Activated CD8-positive, alpha-beta memory T cell treated with anti-CD3 and anti-CD28 coated beads, Interleukin-2, amount 50 U/mL, for 24 hours (primary cell): ENCODE data around the gene CEP112.
"Not testable (repeated sequence)": the region's sequence is repeated elsewhere in the genome, so short reads cannot be mapped to it uniquely, and the experiment has no call there.

Experiments used
- DNase-seq: peaks from one replicate; pipeline ENCODE4 v3.0.0-alpha.2; 2020; ENCODE audit errors: extremely low read depth

The CEP112 gene

GRCh38 chr17:65891231-65891735, 300.6 kb downstream of the CEP112 start:
- DNase-seq, result no peak

GRCh38 chr17:65888649-65889048, 303.3 kb downstream of the CEP112 start:
- no peak for DNase-seq

GRCh38 chr17:65886315-65887245, 305.4 kb downstream of the CEP112 start:
- no peak for DNase-seq

- no peak for DNase-seq
Measured at GRCh38 chr17:65885541-65886312, 306.2 kb downstream of the CEP112 start.

GRCh38 chr17:65876985-65877384, 314.9 kb downstream of the CEP112 start:
- no peak for DNase-seq

GRCh38 chr17:65868881-65869280, 323.1 kb downstream of the CEP112 start:
- no peak for DNase-seq

GRCh38 chr17:65867014-65867413, 324.9 kb downstream of the CEP112 start:
- no peak for DNase-seq

- DNase-seq, result no peak
Measured at GRCh38 chr17:65865715-65866425, 326.1 kb downstream of the CEP112 start.

GRCh38 chr17:65864394-65864793, 327.5 kb downstream of the CEP112 start:
- DNase-seq, result no peak

GRCh38 chr17:65857718-65858117, 334.2 kb downstream of the CEP112 start:
- DNase-seq, result no peak

- DNase-seq, result no peak
Measured at GRCh38 chr17:65856865-65857264, 335.1 kb downstream of the CEP112 start.

GRCh38 chr17:65855675-65856074, 336.3 kb downstream of the CEP112 start:
- no peak for DNase-seq

- DNase-seq, result no peak
Measured at GRCh38 chr17:65855245-65855644, 336.7 kb downstream of the CEP112 start.

- no peak for DNase-seq
Measured at GRCh38 chr17:65853816-65854215, 338.1 kb downstream of the CEP112 start.

- DNase-seq, result no peak
Measured at GRCh38 chr17:65852911-65853310, 339.0 kb downstream of the CEP112 start.

- DNase-seq, result no peak
Measured at GRCh38 chr17:65851965-65852736, 339.8 kb downstream of the CEP112 start.

GRCh38 chr17:65850486-65850885, 341.4 kb downstream of the CEP112 start:
- no peak for DNase-seq

- DNase-seq, result no peak
Measured at GRCh38 chr17:65848751-65849150, 343.2 kb downstream of the CEP112 start.

GRCh38 chr17:65841089-65841488, 350.8 kb downstream of the CEP112 start:
- DNase-seq, result no peak

- DNase-seq, result not testable (repeated sequence)
Measured at GRCh38 chr17:65837232-65837631, 354.7 kb downstream of the CEP112 start.

GRCh38 chr17:65833214-65833613, 358.7 kb downstream of the CEP112 start:
- no peak for DNase-seq
